B cell (primary cell): ENCODE measurements around the gene FBXO9.

Experiments
- EZH2 ChIP-seq: IDR thresholded peaks from 2 replicates; pipeline ENCODE4 v1.6.1; 2012; ENCODE audit warnings: borderline replicate concordance, low read depth, mild to moderate bottlenecking, moderate library complexity, low read length; ENCODE audit not compliant: insufficient read depth, poor library complexity, severe bottlenecking
- TF ChIP-seq, protein P1 (sequence below): fragments of 200-600 bp; IDR thresholded peaks from one replicate; pipeline ENCODE4 v1.8.0; 2022; ENCODE audit warnings: antibody characterized with exemption, mild to moderate bottlenecking

DNA sequence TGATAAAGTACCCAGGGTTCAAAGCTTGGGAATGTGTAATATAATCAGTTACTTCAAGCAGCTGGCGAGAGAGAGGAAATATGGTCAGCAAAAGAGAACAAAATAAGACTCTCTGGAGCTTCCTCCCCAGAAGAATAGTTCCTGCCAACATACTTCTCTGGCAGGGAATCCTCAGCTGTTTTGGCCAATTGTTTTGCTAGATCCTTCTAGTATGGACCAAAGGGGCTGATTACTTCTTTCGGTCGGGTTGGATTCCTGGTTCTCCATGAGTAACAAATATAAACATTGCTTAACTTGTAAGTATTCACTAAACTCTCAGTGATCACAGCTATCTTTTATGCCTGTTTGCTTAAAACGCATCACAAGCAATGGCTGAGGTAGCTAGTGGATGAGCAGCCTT lies 31.4 kb upstream of the FBXO9 start:
- TF ChIP-seq, protein P1, sequence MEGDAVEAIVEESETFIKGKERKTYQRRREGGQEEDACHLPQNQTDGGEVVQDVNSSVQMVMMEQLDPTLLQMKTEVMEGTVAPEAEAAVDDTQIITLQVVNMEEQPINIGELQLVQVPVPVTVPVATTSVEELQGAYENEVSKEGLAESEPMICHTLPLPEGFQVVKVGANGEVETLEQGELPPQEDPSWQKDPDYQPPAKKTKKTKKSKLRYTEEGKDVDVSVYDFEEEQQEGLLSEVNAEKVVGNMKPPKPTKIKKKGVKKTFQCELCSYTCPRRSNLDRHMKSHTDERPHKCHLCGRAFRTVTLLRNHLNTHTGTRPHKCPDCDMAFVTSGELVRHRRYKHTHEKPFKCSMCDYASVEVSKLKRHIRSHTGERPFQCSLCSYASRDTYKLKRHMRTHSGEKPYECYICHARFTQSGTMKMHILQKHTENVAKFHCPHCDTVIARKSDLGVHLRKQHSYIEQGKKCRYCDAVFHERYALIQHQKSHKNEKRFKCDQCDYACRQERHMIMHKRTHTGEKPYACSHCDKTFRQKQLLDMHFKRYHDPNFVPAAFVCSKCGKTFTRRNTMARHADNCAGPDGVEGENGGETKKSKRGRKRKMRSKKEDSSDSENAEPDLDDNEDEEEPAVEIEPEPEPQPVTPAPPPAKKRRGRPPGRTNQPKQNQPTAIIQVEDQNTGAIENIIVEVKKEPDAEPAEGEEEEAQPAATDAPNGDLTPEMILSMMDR: no peak
- no peak for TF ChIP-seq EZH2
